A673 (cell line): ENCODE data around the gene TRDN.

ENCODE experiments used
- CTCF ChIP-seq: fragments of 300-800, 200-600 bp; sonication (generic); conservative IDR thresholded peaks from 2 replicates; pipeline ENCODE4 v1.5.1; 2017; ENCODE audit warnings: low read depth, mild to moderate bottlenecking, antibody characterized with exemption, low read length, moderate library complexity, mixed read lengths
- EZH2 ChIP-seq: fragments of 200-600 bp; sonication (generic); IDR thresholded peaks from 2 replicates; pipeline ENCODE4 v1.6.1; 2017; ENCODE audit warnings: borderline replicate concordance, low read depth, mild to moderate bottlenecking, mixed read lengths, antibody characterized with exemption, low read length; ENCODE audit not compliant: poor library complexity, severe bottlenecking

GRCh38 chr6:123447315-123447937 is 189.3 kb downstream of the TRDN start:
- TF ChIP-seq CTCF, result no peak
- TF ChIP-seq EZH2, result no peak
